HG03342 (cell line): ENCODE measurements around the gene IQCN.

Experiments used
- ATAC-seq: cut with Tn5 transposase; IDR thresholded peaks from one replicate; pipeline ENCODE4 v1.9.1; 2021; ENCODE audit warnings: mild to moderate bottlenecking, moderate library complexity; ENCODE audit not compliant: unreplicated experiment

Gene IQCN

DNA sequence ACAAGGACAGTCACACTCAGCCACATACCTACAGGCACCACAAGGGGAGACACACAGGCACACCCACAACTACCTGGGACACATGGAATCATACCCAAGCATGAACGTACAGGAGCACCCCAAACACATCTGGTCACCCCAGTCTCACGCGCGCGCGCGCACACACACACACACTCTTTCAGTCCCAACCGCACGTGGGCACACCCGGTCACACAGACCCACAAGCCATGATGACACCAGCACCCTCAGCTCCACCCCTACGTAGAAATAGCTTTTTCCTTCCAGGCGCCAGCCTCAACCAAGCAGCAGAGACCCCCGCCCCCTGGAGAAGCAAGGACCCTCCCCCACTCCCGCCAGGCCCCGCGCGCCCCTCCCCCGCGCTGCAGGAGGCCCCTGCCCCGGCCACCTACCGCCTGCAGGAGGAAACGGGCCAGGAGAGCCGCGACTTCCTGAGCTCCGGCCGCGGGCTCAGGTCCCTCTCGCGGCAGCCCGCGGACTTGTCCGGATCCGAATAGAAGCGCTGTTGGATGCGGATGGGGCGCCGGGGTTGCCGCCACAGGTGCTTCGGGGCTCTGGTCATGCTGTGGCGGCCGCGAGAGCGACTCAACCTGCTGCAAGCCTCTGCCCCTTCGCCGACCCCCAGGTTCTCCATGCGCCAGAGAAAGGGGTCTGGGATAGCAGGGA, 41.6 kb downstream of the IQCN start:
- ATAC-seq = no peak

- ATAC-seq = no peak
Observed at GRCh38 chr19:18231775-18232174, 42.5 kb downstream of the IQCN start.

- ATAC-seq = no peak
Observed at GRCh38 chr19:18230941-18231734, 43.1 kb downstream of the IQCN start.

- ATAC-seq = no peak
Observed at GRCh38 chr19:18229915-18230314, 44.3 kb downstream of the IQCN start.

GRCh38 chr19:18229474-18229873, 44.8 kb downstream of the IQCN start:
- no peak for ATAC-seq

DNA sequence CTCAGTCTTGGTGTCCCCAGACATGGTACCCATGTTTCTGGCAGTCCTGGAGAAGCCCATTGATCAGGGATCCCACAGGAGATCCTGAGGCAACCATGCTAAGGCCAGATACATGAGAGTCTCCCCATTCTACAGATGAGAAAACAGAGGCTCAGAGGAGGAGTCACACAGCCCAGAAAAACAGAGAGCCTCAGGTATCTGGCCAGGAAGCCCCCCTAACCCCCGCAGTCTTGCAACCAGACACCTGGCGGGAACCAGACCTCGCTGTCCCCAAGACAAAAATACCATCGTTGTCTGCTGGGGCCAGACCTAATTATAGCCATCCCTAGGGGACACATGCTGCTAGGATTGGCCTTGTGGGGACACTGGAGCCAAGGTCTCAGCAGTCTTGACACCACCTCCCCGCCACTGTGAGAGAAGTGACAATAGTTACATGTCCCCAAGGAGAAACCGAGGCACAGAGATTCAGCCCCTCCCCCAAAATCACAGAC, 46.4 kb downstream of the IQCN start:
- no peak for ATAC-seq

DNA sequence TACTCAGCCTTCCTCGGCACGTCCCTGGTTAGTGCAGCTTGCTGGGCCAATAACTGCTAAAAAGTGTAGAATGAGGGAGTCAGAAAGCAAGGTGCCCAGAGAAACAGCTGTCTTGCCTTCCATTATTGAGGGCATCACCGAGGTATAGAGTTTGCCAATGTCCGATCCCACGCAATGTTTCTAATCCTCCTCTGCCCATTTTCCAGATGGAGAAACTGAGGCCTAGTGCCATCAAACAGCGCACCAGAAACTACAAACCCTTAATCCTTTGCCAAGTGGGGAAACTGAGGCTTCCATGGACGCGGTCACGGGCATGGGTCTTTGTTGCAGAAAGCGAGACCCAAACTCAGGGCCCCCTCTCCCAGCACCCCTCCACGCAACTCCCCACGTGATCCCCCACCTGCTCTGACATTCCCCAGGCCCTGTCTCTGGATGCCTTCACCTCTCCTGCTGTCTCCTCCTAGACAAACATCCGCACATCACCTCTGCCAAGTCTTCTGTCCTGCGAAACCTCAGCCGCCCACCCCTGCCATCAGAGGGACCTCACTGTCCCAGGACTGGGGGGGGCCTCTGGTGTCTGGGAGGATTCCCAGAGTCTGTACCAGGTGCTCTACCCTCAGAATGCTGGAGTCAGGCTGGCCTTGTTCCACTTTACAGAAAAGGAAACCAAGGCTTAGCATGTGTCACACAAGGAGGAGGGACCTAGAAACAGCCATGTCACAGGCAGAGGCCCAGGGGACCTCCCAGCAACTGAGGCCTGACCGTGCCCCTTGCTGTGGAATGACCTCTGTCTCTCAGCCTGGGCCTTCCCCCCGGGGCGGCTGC, 47.1 kb downstream of the IQCN start:
- no peak for ATAC-seq

DNA sequence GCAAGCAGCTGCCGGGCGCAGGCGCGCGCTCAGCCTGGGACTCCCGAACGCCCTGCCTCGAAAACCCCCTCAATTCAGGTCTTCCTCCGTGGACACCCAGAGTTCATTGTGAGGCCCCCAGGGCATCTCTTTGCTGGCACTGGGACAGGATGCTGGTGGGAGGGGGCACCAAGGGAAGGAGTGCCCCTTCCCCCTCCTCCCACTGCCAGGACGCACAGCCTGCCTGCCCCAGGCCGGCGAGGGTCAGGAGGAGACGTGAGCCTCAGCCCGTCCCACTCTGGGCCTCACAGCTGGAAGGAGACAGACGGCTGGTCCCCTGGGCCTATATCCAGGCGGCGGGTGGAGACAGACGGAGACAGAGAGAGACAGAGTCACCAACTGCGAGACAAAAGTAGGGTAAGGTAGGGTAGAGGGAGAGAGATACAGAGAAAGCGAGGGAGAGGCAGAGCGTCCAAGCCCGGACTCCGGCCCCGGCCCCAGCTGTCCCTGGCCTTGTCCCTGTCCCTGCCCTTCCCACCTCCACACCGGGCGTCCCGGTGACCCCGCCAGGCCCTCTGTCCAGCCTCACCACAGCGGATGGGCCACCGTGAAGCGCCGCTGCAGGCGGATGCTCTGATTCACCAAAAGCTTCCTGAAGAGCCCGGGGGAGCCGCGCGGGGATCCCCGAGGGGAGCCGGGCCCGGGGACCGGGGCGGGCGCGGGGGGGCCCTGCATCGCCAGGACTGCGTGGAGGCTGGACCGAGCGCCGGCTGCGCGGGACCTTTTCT, 48.4 kb downstream of the IQCN start, which contains the start of gene PDE4C:
TSS of gene PDE4C (minus strand) at position 737 of the 767 bp plus-strand sequence. CDS start at position 714, 23 bp downstream.
- ATAC-seq = no peak

- ATAC-seq = no peak
Observed at GRCh38 chr19:18225355-18225701, 48.9 kb downstream of the IQCN start.

DNA sequence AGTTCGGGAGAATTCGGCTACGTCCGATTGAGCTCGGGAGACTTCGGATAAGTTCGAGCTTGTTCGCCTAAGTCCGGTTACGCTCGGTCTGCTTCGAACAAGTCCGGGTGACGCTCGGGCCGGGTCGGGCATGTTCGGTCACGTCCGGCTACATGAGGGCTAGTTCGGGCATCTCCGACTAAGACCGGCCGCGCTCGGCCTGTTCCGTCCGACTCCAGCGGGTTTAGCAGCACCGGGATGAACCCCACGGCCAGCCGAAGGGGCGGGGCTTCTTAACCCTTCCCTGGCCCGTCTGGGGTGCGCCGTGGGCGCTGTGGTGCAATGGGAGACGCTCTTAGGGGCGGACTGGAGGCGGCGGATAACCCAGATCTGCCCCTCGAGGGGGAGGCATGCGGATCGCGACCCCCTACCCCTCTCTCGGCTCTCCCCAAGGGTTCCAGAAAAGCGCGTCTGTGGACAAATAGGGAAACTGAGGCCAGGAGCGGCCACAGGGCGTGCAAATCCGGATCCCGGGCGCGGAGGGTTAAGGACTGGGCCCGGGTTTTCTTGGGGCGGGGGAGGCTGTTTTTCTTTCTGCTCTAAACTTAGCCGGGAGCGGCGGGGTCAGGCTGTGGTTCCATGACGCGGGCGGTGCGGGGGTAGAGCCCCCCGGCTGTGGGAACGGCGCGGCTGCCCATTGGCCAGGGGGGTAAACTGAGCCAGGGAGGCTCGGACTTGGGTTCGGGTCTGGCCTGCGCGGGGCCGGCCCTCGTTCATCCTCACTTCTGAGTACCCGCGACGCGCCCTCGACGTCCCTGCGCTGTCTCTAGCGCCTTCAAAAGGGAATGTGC, 49.5 kb downstream of the IQCN start:
- peak; percentile 92 for ATAC-seq

DNA sequence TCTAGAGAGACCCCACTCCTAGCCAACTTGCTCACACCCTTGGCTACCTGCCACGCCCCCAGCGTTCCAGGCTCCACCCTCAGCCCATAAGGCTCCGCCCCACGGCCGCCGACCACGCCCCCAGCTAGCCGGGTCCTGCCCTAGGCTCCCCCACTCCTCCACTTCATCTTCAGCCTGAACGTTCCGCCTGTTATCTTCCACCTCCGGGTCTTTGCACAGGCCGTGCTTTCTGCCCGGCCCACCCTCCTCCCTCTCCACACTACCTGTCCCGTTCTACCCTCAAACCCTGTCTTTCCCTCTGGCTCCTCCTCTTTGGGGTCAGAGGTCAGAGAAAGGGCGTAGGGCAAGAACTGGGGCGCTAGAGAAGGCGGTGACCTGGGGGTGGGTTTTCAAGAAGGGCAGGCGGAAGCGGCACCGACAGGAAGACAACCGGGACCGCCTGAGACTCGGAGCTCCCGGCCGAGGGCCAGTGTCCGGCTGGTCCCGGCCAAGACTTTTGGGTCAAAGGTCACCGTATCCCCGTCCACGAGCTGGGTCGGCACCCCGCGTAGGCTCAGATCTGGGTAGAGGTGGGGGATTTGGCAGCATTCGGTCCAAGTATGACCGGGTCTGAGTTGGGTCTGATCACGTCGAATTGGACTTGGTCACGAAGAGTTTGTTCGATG, 50.3 kb downstream of the IQCN start:
- no peak for ATAC-seq

GRCh38 chr19:18221815-18222725, 52.2 kb downstream of the IQCN start:
- ATAC-seq = no peak

DNA sequence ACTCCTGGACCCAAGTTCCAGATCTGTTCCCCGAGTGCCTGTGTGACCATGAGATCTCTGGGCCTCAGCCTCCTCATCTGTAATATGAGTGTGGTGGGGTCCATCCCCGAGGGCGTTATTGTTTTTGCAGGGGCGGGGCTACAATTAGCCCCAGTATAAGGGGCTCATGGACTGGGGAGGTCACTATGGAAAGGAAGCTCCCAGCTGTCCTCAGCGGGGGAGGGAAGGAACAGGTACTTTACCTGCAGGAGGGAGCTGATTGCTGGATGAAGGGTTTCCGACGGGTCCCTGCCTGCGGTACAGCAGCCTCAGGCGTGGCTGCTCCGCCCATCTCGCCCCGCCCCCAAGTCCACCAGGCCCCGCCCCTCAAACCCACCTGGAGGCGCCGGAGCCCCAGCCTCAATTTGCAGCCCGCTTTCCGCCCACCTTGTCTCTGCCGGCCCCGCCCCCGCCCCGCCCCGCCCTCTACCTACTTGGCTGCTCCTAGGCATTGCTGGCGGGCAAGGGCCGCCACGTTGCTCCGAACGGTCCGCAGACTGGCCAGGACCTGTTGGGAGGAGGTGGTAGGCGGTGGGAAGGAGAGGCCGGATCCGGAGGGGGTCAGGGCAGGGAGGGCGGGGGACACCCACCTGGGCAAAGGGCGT, 53.5 kb downstream of the IQCN start:
- no peak for ATAC-seq

DNA sequence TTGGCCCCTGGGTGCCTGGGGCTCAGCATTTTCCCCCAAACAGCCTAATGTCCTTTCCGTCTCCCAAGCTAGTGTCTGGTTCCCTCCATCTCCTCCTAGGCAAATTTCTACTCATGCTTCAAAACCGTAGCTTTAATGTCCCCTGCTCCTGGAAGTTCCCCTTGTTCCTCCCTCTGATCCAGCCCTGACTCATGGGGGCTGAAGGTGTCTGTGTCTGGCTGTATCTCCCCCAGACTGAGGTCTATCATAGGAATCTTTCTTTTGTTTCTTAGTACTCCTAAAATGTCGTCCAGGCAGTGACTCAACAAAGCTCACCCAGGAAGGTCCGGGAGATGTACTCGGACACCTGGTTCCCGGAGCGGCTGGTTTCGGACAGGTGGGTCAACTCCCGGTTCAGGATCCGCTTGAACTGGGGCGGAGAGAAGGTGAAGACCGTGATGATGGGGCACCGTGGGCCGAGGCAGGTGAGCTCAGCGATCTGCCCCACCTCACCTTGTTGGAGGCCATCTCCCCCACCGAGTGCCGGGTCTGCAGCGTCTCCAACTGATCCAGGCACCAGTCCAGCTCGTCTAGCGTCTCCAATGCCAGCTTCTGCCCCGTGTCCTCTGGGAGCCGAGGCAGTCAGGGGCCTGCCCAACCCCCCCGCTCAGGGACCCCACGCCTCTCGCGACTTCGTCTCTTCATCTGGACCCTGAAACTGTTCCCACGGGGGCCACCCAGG, 54.2 kb downstream of the IQCN start:
- no peak for ATAC-seq

DNA sequence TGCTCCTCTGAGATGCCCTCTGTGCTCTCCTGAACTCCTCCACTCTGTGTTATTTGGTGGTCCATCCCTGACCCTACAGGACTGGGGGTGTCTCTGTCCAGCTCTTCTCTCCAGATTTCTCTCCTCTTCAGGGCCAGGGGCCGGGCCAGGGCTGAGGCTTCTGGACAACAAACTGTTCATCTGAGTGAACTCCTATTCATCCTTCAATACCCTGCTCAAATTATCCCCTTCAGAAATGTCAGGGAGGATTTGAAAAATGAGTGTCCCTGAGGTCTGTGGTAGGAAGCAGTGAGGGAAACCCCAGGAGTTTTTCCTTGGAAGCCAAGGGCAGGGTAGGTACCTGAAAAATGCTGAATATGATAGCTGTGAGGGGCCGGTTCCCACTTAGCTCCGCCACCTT, 55.7 kb downstream of the IQCN start:
- no peak for ATAC-seq

GRCh38 chr19:18218159-18218558, 56.1 kb downstream of the IQCN start:
- ATAC-seq = no peak

- no peak for ATAC-seq
Observed at GRCh38 chr19:18216789-18217188, 57.5 kb downstream of the IQCN start.
